VCaP (cell line): ENCODE results near the gene PLA2G4A.

ENCODE experiments used
- H3K27ac ChIP-seq: fragments of 450-650 bp; 2 replicates; pipeline ENCODE4 v1.5.1; 2017
- CTCF ChIP-seq: fragments of 450-650 bp; conservative IDR thresholded peaks from 2 replicates; pipeline ENCODE4 v1.5.1; 2017; ENCODE audit warnings: mild to moderate bottlenecking, moderate library complexity

Gene PLA2G4A

GRCh38 chr1:186923486-186923885 lies 94.7 kb downstream of the PLA2G4A start:
- H3K27ac ChIP-seq: no peak overlapping the region
- no peak for TF ChIP-seq CTCF

GRCh38 chr1:186925881-186926669 lies 97.3 kb downstream of the PLA2G4A start:
- no peak overlapping the region for H3K27ac ChIP-seq
- no peak for TF ChIP-seq CTCF

- no peak for TF ChIP-seq CTCF
- H3K27ac ChIP-seq: no peak overlapping the region
Observed at GRCh38 chr1:186927884-186928283, 99.1 kb downstream of the PLA2G4A start.

- H3K27ac ChIP-seq: no peak overlapping the region
- TF ChIP-seq CTCF: no peak
Observed at GRCh38 chr1:186930238-186930637, 101.5 kb downstream of the PLA2G4A start.

- no peak overlapping the region for H3K27ac ChIP-seq
- no peak for TF ChIP-seq CTCF
Observed at GRCh38 chr1:186937016-186937670, 108.4 kb downstream of the PLA2G4A start.

GRCh38 chr1:186943891-186944686 lies 115.3 kb downstream of the PLA2G4A start:
- H3K27ac ChIP-seq: no peak overlapping the region
- no peak for TF ChIP-seq CTCF

GRCh38 chr1:186945146-186945545 lies 116.4 kb downstream of the PLA2G4A start:
- no peak for TF ChIP-seq CTCF
- no peak overlapping the region for H3K27ac ChIP-seq
